ENCODE data around the gene XIRP2.

Gene XIRP2

DNA sequence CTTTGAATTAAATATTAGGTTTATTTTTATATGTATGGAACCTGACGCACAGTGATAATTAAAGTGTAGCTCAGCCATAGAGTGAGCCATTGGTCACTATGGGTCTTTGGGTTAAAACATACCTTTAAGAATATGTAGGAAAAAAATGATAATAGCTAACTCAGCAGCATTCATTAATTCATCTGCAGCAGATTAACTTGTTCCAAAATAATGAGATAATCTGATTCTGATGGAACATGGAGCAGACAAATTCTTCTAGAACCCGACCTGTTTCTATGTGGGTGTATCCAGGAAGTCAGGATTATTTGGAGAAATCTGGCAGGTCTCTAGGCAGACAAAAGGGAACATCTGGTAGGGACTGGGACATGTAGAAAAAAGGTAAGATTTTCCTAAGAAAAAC is at the start of gene XIRP2:
Gene XIRP2 (plus strand): TSS at position 301 of the 400 bp plus-strand sequence. CDS start 15,003 bp downstream, outside the sequence.
- DNase-seq = no peak

GRCh38 chr2:166841152-166841551 is 47.1 kb upstream of the XIRP2 start:
- no peak for DNase-seq

DNA sequence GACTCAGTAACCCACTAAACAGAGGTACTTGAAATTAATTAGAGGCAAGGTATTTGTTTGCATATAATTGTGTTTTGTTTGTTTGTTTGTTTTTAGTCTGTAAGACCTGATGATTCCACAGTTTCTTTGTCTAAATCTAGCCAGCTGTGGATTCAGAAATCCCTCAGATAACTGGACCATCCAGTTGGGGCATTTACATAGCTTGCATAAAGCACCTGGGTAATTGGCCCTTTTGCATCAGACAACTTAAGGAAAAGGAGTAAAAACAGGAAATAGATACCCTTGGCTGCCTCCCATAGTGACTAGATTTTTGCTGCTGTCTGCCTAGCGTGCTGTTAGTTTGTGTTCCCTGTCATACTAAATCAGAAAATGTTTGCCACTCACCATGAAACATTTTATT is 46.6 kb upstream of the XIRP2 start:
- no peak for DNase-seq

GRCh38 chr2:166844111-166844510 is 44.2 kb upstream of the XIRP2 start:
- no peak for DNase-seq

GRCh38 chr2:166862468-166863132 is 25.7 kb upstream of the XIRP2 start:
- no peak for DNase-seq

DNA sequence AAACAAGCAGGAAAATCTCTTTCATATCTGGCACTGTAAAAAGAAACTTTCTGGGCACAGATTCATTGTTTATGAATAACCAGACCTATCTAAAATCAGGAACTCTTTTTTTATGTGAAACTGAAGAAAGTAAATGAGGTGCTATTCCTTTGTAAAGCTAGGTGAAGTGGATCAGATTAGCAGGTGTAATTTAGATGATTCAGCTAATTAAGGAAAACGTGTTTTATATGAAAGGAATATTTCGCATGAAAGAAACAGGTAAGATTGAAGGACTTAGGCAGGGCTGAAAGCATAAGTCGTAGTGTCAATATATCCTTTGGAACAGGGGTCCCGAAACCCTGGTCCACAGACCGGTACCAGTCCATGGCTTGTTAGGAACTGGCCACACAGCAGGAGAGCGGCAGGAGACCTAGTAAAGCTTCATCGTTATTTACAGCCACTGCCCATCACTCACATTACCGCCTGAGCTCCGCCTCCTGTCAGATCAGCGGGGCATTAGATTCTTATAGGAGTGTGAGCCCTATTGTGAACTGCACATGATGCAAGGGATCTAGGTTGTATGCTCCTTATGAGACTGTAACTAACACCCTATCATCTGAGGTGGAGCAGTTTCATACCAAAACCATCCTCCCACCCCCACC is 20.3 kb upstream of the XIRP2 start:
- no peak for DNase-seq

GRCh38 chr2:166870346-166870745 is 17.9 kb upstream of the XIRP2 start:
- DNase-seq = no peak

DNA sequence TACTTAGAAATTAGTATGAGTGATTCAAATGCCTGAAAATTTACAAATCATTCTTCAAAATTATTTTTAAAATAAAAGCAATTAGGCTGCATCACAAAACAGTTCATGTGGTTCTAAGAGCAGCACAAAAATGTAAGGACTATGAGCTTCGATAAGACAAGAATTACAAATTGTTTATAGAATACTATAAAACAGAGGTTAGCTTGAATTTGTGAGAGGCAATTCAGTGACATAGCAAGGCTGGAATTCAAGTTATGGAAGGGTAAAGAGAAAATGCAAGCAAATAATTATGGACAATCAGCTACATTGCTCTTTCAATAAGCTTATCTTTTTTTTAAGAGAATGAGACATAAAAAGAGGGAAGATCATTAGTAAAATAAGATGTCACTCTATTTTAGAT is 7.1 kb upstream of the XIRP2 start:
- no peak for DNase-seq

DNA sequence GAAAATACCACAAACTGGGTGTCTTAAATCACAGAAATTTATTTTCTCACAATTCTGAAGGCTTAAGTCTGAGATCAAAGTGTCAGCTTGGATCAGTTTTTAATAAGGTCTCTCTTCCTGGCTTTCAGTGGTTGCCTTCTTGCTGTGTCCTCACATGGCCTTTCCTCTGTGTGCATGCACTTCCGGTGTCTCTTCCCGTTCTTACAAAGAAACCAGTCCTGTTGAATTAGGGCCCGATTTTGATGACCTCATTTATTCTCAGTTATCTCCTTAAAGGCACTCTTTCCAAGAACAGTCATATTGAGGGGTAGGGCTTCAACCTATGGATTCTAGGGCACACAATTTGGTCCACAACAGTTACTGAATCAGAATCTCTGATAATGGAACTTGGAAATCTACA is 5.4 kb upstream of the XIRP2 start:
- no peak for DNase-seq

GRCh38 chr2:166891727-166892126 is 3.4 kb downstream of the XIRP2 start:
- no peak for DNase-seq

GRCh38 chr2:166892397-166892796 is 4.1 kb downstream of the XIRP2 start:
- DNase-seq = no peak

- no peak for DNase-seq
Measured at GRCh38 chr2:166895243-166895642, 7.0 kb downstream of the XIRP2 start.

GRCh38 chr2:166897666-166898065 is 9.4 kb downstream of the XIRP2 start:
- no peak for DNase-seq

DNA sequence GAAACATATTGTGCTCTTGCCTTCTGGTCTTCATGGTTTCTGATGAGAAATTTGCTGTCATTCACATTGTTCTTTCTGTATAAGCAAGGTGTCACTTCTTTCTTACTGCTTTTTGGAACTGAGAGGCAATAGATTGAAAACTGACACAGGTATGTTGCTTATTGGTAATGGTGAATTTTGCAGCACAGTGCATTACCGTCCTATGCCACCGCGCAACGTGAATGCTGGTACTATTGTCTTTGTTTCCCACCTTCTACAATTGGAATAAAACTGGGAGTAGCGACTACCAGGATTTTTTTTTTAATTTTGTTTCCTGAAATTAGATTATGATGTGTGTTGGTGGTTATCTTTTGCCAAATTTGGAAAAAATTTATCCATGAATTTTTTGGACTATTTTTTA is 11.4 kb downstream of the XIRP2 start:
- no peak for DNase-seq

GRCh38 chr2:166900700-166901099 is 12.4 kb downstream of the XIRP2 start:
- DNase-seq = no peak

DNA sequence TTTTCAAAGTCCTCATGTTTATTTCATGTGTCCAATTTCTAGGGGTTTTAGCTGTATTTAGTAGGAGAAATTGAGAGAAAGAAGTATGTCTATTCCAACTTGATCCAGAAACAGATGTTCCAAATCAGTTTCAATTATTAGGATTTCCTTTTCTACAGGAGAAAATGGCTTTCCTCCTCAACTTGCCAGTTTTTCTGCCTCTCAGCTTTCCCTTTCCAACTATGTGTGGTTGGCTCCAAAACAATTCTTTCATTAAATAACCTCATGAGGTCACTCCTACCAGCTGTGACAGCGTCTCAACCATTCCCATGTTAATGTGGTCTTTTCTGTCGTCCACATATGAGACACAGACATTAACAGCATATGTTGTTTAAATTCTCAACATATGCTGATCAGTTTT is 13.1 kb downstream of the XIRP2 start:
- DNase-seq = peak; percentile 41

- DNase-seq = no peak
Measured at GRCh38 chr2:166916987-166917386, 28.7 kb downstream of the XIRP2 start.

- peak; percentile 81 for DNase-seq
Measured at GRCh38 chr2:166917415-166917814, 29.1 kb downstream of the XIRP2 start.

DNA sequence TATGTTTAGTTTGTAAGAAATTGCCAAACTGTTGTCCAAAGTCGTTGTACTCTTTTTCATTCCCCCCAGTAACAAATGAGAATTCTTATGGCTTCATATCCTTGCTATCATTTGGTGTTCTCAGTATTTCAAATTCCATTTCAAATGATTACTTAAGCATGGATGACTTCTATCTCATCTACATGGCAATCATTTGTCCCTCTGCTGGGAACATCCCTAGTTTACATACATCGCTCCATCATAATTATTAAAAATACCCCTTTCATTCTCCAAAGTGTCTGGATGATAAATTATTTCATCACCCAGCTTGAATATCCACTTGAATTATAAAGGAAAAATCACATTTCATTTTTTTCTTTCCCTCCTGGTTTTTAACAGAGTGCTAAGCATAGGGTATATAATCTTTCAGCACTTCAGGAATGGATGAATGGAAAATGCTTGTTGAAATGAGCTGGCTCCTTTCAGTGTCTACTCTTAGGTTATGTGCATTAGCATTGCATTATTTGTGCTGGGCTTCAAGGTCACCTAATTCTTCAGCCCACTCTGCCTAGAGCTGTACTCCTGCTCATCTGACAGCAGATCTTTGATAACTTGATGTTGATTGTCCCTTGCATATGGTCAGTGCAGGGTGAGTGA is 33.1 kb downstream of the XIRP2 start:
- DNase-seq = no peak

GRCh38 chr2:166924967-166925366 is 36.7 kb downstream of the XIRP2 start:
- DNase-seq = no peak

DNA sequence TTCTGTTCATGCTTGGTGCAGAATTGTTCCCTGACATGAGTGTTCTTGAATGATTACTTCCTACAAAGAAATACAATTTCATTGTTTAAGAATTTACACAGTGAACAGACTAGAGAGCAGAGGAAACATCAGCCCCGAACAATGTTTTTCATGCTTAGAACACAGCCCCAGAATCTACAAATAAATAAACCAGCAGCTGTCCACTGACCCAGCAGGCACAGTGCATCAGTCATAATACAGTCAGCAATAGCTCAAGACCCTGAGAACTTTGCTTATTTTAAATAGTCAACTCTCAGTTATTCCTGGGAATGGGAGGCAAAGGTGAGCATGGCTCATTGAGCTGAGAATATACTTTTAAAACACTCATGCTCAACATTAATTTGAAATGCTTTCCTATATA is 38.4 kb downstream of the XIRP2 start:
- no peak for DNase-seq

- DNase-seq = no peak
Measured at GRCh38 chr2:166932032-166932431, 43.8 kb downstream of the XIRP2 start.

DNA sequence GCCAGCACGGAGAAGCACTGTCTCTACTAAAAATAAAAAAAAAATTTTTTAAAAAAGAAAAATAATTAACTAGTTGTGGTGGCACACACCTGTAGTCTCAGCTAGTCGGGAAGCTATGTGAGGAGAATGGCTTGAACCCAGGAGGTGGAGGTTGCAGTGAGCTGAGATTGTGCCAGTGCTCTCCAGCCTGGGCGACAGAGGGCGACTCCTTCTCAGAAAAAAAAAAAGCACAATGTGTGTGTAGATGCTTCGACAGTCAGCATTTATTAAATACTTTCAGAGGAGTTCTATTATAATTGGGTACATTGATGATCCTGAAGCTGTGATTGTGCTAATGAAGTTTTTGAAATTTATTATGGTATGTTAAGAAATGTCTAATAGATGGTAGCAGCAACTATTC is 46.5 kb downstream of the XIRP2 start:
- DNase-seq = no peak

GRCh38 chr2:166942377-166942776 is 54.1 kb downstream of the XIRP2 start:
- DNase-seq = no peak

Data from eye (tissue), 1 donor.